ENCODE results near the gene ZBTB40.

Gene ZBTB40

DNA sequence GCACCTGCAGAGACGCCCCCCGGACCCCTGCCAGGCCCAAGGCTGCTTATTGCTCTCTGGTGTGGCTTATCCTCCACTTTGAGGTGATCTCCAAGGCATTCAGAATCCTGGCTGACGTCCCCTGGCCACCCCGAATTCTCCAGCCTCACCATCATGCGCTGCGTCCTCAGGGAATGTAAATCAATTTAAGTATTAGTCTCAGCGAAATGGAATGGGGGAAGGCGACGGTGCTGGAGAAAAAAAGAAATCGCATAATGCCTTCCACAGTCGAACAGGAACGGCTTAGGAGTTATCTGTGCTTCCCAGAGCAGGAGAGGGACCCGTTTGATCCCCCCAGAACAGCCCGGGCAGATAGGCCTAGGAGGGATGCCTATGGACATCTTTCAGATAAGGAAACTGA, 114.5 kb downstream of the ZBTB40 start:
- no peak for DNase-seq

DNA sequence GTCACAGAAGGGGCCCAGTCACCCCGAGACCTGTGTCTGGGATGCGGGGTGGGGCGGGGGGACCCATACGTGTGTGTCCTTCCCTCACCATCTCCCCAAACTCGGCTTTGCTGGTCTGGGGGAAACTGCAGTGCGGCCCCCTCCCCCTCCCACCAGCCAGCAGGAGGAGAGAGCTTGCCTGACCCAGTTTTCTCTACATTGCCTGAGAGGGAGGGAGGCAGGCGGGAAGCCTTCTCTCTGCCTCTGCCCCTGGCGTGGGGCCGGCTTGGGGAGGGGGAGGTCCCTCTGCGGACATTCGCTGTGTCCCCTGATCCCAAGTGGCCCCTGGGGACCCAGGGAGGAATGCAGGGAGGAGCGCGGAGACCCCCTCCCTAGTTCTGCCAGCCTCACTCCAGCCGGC, 115.5 kb downstream of the ZBTB40 start:
- DNase-seq, result no peak

DNA sequence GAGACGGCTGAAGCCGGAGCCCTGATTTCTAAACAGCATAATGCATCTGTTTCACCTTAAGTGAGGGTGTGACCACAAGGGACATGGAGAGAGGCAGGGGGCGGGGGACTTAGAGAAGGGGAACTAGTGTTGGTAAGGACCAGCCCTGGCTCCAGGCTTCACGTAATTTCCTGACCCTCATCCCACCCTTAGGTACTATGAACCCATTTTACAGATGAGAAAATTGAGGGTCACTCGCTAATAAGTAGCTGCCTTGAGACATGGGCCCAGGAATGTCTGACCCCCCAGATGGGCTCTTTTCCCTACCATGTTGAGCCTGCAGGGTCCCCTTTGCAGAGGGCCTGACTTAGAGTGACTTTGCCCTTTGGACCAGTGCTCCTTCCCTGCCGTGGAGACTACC, 116.3 kb downstream of the ZBTB40 start:
- DNase-seq, result no peak

- no peak for DNase-seq
Measured at GRCh38 chr1:22569269-22569668, 117.6 kb downstream of the ZBTB40 start.

GRCh38 chr1:22570140-22570909, 118.7 kb downstream of the ZBTB40 start:
- DNase-seq, result no peak

- DNase-seq, result no peak
Measured at GRCh38 chr1:22572818-22573217, 121.2 kb downstream of the ZBTB40 start.

GRCh38 chr1:22573237-22573636, 121.6 kb downstream of the ZBTB40 start:
- no peak for DNase-seq

DNA sequence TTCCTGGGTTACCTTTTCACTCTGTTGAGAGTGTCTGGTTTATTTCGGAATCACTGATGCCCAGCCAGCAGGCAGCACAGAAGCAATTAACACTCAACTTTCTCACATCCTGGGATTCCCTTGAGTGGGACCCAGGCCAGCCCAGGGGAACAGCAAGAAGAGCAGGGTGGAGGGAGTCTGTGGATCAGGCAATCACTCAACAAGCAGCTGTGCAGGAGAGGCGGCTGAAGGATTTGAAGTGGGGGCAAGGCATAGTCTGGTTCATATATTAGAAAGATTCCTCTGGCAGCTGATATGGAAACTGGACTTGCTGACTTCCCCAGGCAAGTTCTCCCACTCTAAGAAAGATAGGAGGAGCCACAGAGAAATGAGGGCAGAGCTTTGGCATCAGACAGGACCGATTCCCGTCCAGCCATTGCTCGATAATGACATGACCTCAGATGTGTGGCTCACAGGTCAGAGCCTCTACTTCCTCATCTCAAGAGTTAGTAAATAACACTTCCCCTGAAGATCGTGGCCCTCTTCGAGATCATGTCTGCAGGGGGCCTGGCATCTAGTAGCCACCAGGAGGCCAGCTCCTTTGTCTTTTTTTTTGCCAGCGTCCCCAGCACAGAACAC, 124.0 kb downstream of the ZBTB40 start:
- DNase-seq, result no peak

DNA sequence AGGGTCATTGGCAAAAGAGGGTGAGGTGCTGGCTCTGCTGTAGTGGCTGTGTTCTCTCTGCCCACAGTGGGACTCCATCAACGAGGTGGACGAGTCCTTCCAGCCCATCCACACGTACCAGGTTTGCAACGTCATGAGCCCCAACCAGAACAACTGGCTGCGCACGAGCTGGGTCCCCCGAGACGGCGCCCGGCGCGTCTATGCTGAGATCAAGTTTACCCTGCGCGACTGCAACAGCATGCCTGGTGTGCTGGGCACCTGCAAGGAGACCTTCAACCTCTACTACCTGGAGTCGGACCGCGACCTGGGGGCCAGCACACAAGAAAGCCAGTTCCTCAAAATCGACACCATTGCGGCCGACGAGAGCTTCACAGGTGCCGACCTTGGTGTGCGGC, 124.5 kb downstream of the ZBTB40 start:
- no peak for DNase-seq

- no peak for DNase-seq
Measured at GRCh38 chr1:22576617-22577016, 125.0 kb downstream of the ZBTB40 start.

DNA sequence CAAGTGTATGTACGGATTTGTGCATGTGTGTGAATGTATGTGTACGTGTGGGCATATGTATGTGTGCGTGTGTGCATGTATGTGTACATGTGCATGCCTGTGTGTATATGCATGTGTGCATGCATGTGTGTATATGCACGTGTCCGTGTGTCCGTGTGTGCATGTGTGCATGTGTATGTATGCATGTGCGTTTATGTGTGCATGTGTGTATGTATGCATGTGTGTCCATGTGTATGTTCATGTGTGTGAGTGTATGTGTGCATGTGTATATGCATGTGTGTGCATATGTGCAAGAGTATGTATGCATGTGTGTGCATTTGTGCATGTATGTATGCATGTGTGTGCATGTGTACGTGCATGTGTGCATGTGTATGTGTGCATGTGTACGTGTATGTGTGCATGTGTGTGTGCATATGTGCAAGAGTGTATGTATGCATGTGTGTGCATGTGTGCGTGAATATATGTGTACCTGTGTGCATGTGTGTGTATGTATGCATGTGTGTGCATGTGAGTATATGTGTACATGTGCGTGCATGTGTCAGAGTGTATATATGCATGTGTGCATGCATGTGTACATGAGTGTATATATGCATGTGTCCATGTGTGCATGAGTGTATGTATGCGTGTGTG, 127.2 kb downstream of the ZBTB40 start:
- DNase-seq, result no peak

GRCh38 chr1:22579541-22580155, 128.0 kb downstream of the ZBTB40 start:
- no peak for DNase-seq
